ELF-1 (cell line): ENCODE results near the gene TUBGCP6.
"Not testable (repeated sequence)": the region's sequence is repeated elsewhere in the genome, so short reads cannot be mapped to it uniquely, and the experiment has no call there.

Source experiments
- DNase-seq: peaks from one replicate; pipeline ENCODE4 v3.0.0-alpha.2; 2016; ENCODE audit warnings: low read depth, low spot score

The TUBGCP6 gene

DNA sequence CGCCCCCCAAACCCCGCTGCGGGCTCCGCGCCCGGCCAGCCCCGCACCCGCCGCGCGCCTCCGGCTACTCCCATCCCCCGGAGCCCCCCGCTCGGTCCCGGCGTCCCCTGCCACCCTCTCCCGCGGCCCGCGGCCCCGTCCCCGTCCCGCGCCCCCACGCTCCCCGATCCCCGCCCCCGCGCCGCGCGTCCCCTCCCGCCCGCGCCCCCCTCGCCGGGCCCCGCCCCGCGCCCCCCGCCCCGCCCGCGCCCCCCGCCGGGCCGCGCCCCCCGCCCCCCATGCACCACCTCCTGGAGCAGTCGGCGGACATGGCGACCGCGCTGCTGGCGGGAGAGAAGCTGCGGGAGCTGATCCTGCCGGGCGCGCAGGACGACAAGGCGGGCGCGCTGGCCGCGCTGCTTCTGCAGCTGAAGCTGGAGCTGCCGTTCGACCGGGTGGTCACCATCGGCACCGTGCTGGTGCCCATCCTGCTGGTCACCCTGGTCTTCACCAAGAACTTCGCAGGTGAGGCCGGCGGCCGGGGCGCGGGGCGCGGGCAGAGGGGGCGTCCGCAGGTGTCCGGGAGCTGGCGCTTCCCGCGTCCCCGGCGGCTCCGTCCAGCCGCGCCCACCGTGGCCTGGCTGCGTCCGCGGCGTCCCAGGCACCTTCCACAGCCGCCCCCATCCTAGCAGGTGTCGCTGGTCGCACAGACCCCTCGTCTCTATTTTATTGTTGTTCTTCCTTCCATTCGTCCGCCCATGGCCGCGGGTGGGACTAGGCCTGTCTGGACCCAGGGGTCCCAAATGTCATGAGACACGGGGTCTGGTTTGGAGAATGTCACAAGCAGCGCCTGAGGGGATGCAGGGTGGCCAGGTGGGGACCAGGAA is 74.1 kb downstream of the TUBGCP6 start, which contains the start of gene PANX2:
Gene PANX2 (plus strand): TSS at position 279 of the 866 bp plus-strand sequence. CDS start 0 bp downstream, at position 279.
- peak; percentile 16 for DNase-seq

DNA sequence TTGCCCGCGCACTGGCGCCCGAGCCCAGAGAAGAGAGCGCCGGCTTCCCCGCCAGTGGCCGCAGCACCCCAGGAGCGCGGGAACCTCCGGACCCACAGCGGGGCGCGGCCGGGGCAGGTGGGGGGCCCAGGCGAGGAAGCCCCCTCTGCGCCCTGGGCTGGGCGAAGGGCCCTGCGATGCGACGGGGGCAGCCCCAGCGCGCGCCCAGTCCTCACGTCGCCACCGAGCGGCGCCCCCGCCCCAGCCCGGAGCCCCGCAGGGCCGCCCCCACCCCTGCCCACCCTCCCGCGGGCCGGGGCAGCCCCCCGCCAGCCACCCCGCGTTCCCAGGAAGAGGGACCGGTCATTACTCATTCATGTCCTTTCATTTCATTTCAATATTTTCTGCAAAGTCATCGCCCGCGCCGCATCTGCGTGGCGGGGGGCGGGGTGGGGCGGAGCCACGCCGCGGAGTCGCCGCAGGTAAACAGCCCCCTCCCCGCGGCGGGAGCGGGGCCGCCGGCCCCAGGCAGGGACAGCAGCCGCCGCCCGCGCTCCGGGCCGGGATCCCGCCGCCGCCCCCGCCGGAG is 75.0 kb downstream of the TUBGCP6 start:
- no peak for DNase-seq

DNA sequence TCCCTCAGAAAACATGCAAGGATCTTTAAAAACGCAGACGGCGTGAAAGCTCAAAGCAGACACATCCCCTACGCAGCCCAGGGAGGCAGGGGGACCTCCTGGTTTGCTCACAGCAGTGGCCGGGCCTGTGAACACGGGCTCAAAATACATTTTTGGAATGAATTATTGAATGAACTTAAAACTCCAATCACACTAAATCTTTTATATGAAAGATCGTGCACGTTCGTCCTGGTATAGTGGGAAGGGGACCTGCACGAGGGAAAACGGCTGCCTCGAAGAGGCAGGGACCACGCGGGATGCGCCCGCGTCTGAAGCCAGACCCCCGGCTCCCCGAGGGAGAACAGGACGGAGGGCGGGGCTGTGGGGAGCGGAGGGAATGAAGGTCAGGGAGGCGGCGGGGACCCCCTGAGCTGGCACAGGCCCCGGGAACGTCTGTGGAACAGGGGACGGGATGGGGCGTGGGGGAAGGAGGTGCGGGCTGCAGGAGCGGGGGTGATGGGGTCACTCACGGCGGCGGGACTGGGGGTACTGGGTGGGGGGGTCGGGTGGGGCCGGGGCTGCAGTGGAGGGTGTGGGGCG is 75.6 kb downstream of the TUBGCP6 start:
- no peak for DNase-seq

DNA sequence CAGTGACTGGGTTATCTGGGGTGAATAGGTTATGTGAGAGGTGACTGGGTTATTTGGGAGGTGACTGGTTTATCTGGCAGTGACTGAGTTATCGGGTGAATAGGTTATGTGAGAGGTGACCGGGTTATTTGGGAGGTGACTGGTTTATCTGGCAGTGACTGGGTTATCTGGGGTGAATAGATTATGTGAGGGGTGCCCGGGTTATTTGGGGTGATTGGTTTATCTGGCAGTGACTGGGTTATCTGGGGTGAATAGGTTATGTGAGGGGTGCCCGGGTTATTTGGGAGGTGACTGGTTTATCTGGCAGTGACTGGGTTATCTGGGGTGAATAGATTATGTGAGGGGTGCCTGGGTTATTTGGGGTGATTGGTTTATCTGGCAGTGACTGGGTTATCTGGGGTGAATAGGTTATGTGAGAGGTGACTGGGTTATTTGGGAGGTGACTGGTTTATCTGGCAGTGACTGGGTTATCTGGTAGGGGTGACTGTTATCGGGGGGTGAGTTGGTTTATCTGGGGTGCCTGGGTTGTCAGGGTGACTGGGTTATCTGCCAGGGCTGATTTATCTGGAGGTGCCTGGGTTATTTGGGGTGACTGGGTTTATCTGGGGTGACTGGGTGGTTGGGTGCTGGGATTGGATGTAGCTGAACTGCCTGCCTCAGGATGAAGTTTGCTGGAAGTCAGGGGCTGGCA is 76.2 kb downstream of the TUBGCP6 start:
- not testable (repeated sequence) for DNase-seq

DNA sequence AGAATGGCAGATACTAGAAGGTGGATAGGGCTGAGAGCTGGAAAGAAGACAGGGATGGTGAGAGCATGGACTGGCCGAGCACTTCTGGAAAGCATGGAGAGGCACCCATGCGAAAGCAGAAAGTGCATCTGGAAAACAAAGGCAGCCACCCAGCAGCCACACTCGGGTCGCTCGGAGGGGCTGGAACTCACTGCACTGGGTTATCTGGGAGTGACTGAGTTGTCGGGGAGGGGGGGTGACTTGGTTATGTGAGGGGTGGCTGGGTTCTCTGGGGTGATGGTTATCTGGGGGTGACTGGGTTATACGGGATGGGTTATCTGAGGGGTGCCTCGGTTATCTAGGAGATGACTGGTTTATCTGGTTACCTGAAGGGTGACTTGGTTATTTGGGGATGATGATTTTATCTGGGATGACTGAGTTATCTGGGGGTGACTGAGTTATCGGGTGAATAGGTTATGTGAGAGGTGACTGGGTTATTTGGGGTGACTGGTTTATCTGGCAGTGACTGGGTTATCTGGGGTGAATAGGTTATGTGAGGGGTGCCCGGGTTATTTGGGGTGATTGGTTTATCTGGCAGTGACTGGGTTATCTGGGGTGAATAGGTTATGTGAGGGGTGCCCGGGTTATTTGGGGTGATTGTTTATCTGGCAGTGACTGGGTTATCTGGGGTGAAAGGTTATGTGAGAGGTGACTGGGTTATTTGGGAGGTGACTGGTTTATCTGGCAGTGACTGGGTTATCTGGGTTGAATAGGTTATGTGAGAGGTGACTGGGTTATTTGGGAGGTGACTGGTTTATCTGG is 76.9 kb downstream of the TUBGCP6 start:
- DNase-seq, result no peak
